ENCODE measurements around the gene KIF3B.

- TF ChIP-seq CTCF (IDR thresholded peaks at IDR 0.05) = no peak
- TF ChIP-seq POLR2AphosphoS5 (IDR thresholded peaks at IDR 0.05) = no peak
- TF ChIP-seq POLR2A (IDR thresholded peaks at IDR 0.05) = no peak
Measured at GRCh38 chr20:32315891-32316290, 38.4 kb downstream of the KIF3B start.
